Hematopoietic multipotent progenitor cell treated with erythropoietin and hydrocortisone succinate and interleukin-3 and kit ligand, for 17 days (in vitro differentiated cells): ENCODE data around the gene CFC1.
"Not testable (repeated sequence)": the region's sequence is repeated elsewhere in the genome, so short reads cannot be mapped to it uniquely, and the experiment has no call there.

ENCODE experiments used
- DNase-seq: peaks from one replicate; pipeline ENCODE4 v3.0.0-alpha.2; 2015; ENCODE audit warnings: low spot score

The CFC1 gene

DNA sequence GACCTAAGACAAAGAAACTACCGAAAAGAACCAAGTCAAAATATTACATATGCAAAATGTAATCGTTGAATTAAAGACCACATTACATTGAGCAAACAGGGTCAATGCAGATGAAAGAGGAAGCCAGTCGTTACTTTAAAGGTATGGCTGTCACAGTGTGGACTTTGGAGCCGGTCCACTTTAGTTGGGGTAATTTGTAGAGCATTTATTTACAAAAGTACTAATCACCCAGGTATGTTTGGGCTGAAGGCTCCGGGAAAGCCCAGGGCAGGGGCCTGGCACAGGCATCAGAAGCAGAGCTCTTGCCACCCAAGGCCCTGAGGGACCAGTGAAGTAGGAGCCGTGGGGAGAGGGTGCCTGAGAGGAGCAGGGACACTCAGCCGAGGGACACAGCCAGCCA lies 15.8 kb downstream of the CFC1 start:
- DNase-seq = not testable (repeated sequence)

GRCh38 chr2:130582970-130583369 lies 16.4 kb downstream of the CFC1 start:
- DNase-seq = not testable (repeated sequence)

DNA sequence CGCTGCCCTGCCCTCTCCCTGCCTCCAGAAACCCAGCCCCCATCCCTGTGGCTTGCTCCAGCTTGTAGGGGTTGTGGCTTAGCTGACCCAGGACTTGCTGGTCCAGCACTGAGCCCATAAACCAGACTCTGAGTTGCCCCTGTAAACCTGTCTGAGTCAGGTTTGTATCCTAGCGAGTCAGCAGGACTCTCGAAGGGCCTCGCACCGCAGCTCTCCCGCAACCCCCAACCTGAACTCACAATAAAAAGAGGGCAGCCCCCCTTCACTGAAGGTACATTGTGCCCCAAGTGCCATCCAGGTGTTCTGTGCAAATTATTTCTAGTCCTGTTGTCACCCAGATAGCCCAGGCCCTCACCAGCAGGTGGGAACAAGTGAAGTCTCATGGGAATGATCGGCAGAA lies 17.9 kb downstream of the CFC1 start:
- not testable (repeated sequence) for DNase-seq

GRCh38 chr2:130579121-130579520 lies 20.3 kb downstream of the CFC1 start:
- DNase-seq = not testable (repeated sequence)

- DNase-seq = not testable (repeated sequence)
These were observed 21.8 kb downstream of the CFC1 start for GRCh38 chr2:130577559-130577958.

- not testable (repeated sequence) for DNase-seq
These were observed 23.1 kb downstream of the CFC1 start for GRCh38 chr2:130576209-130576784.

DNA sequence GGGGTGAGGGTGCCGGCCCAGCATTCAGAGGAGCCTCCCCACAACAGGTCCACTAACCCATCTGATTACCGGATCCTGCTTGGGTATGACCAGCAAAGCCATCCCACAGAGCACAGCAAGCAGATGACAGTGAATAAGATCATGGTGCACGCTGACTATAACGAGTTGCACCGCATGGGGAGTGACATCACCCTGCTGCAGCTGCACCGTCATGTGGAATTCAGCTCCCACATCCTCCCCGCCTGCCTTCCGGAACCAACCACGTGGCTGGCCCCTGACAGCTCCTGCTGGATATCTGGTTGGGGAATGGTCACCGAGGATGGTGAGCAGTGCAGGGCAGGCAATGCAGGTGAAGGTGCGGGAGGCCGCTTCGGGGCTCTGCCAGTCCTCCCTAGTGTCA lies 25.1 kb downstream of the CFC1 start:
- not testable (repeated sequence) for DNase-seq

DNA sequence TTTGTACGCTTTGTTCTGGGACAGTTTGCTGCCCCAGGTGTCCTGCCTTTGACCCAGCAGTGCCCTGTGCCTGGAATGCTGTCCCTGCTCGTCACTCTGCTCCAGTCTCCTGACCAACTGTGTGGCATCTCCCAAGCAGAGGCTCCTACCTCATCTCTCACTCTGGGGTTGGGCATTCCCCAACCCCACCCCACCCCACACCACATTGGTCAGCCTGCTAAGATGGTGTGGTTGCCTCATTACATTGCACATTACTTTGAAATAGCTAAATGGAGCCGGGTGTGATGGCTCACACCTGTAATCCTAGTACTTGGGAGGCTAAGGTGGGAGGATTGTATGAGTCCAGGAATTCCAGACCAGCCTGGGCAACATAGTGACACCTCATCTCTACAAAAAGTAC lies 27.4 kb downstream of the CFC1 start:
- not testable (repeated sequence) for DNase-seq

GRCh38 chr2:130566165-130566564 lies 33.2 kb downstream of the CFC1 start:
- not testable (repeated sequence) for DNase-seq

DNA sequence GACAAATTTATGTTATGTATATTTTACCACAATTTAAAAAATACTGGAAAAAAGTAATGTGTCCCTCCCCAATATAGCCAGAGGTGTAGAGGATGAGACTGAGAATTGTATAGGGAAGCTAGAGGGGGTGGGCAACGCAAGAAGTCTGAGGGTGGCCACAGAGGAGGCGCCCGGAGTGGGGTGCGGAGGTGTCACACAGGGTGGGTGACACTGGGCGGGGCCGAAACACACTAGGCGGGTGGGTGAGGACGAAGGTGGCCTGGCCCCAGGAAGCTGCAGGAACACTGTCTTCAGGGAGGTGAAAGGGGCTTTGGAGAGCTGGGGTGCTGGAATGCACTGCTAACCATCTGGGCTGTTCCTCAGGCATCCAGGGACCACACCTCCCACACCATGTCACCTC lies 42.9 kb downstream of the CFC1 start:
- not testable (repeated sequence) for DNase-seq

DNA sequence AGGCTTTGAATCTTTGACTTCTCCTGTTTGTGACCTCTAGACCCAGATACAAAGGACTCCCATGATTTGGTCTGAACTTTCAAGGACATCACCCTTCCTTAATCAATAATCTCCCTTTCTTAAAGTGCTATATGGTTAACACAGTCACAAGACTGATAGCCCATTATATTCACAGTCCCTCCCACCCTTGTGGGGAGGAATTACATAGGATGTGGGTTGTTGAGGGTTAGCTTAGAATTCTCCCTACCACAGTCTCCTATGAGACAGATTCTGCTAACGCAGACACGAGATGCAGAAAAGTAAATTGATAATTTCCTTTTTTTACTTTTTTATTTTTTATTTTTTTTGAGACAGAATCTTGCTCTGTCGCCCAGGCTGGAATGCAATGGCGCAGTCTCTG lies 45.2 kb downstream of the CFC1 start:
- not testable (repeated sequence) for DNase-seq

DNA sequence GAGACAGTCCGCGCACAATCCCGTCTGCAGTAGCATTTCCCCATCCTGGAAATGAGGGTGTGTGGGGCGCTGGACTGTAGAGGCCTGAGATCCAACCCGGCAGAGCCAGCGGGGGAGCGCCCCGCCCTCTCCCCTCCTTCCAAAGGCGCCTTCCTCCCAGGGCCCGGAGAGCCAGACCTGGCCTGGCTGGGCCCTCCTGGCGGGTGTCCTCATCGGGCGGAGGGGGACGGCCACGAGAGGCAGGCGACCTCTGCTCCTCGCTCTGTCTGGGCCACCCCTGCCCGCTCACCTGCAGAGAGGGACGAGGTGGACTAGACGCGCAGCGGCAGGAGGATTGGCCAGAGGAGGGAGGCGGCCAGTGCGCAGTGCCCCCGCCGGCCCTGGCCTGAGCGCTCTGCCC lies 49.9 kb downstream of the CFC1 start:
- DNase-seq = not testable (repeated sequence)

- not testable (repeated sequence) for DNase-seq
These were observed 51.0 kb downstream of the CFC1 start for GRCh38 chr2:130548418-130548817.

GRCh38 chr2:130544978-130545377 lies 54.4 kb downstream of the CFC1 start:
- DNase-seq = not testable (repeated sequence)

DNA sequence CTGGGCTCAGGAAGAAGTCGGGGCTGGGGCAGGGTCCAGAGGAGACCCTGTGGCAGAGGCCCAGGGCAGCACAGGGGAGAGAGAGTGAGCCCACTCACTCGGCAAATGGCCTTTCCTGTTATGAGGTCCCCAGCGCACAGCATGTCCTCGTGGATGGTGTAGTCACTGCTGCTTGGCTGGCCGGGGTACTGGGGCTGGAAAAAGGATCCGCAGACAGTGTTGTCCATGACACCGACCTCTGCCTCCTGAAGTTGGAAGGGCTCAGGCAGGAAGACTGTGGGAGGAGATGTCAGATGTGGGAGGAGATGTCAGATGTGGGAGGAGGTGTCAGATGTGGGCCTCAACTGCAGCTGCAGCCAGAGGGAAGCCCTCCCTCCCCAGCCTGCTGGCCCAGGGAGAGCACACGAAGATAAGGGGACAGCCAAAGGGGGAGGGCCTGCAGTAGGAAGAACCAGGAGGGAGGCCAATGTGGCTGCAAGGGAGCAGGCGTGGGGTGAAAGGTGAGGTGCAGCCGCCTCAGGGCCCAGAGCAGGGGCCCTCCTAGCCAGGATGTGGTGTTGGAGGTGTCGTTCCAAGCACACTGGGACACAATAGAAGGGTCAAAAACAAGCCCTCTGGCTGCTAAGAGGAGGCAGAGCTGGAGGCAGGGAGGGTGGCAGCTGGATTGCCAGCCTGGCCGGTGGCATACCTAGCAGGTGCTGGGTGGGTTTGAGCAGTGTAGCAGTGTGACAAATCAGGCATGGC lies 55.4 kb downstream of the CFC1 start:
- not testable (repeated sequence) for DNase-seq

- DNase-seq = not testable (repeated sequence)
These were observed 56.6 kb downstream of the CFC1 start for GRCh38 chr2:130542789-130543188.
